Measurements from ENCODE around the gene SLC9A5.

- TF ChIP-seq CTCF (IDR thresholded peaks at IDR 0.05) (no peak), EP300 (IDR thresholded peaks at IDR 0.05) (no peak)
Measured at GRCh38 chr16:67298277-67298676, 49.5 kb downstream of the SLC9A5 start.

All from ovary (tissue), 3 donors.